GM12892 (cell line): Measurements from ENCODE around the gene PNPLA8.
"Not testable (repeated sequence)": the region's sequence is repeated elsewhere in the genome, so short reads cannot be mapped to it uniquely, and the experiment has no call there.

Source experiments
- DNase-seq: peaks from one replicate; pipeline ENCODE4 v3.0.0; 2011; ENCODE audit not compliant: insufficient read length
- FAIRE-seq: peaks from 2 replicates; lab custom pipeline; 2011; peaks lifted over from hg19 to GRCh38; lab: Jason Lieb, UNC
- POLR2A ChIP-seq: IDR thresholded peaks from 2 replicates; pipeline ENCODE4 v1.6.1; 2011; ENCODE audit warnings: low read depth, low read length, control low read depth
- POLR2AphosphoS5 ChIP-seq: IDR thresholded peaks from 2 replicates; pipeline ENCODE4 v1.6.1; 2011; ENCODE audit warnings: low read depth, low read length, control low read depth
- TAF1 ChIP-seq: IDR thresholded peaks from 2 replicates; pipeline ENCODE4 v1.6.1; 2011; ENCODE audit warnings: low read depth, mild to moderate bottlenecking, control low read depth, low read length, borderline replicate concordance

The PNPLA8 gene

GRCh38 chr7:108525327-108525984 lies 479 bp downstream of the PNPLA8 start:
- TF ChIP-seq TAF1 (no peak), POLR2AphosphoS5 (no peak), POLR2A (no peak)
- DNase-seq (no peak), FAIRE-seq (no peak)

DNA sequence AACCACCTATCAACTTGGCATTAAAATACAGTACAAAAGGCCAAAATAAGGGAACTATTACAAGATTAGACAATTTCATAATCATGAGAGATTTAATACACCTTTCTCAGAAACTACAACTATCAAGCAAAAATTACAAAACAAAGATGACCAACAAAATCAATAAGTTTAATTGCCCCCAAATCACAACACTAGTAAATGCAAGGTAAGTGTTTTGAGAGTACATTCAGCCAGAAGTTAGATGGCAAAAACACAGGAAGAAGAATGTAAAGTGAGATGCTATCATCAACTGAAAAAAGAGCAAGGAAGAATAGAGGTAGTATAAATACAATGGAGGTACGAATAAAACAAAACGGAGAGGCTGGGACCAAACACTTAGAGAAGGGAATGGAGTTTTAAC lies 3.2 kb downstream of the PNPLA8 start:
- no peak for TF ChIP-seq POLR2AphosphoS5
- TF ChIP-seq POLR2A, result no peak
- TF ChIP-seq TAF1, result no peak
- FAIRE-seq (no peak), DNase-seq (no peak)

GRCh38 chr7:108517951-108518350 lies 8.0 kb downstream of the PNPLA8 start:
- no peak for TF ChIP-seq POLR2A
- TF ChIP-seq TAF1, result no peak
- no peak for TF ChIP-seq POLR2AphosphoS5
- DNase-seq, result no peak
- no peak for FAIRE-seq

GRCh38 chr7:108515630-108516029 lies 10.3 kb downstream of the PNPLA8 start:
- no peak for TF ChIP-seq POLR2A
- no peak for TF ChIP-seq POLR2AphosphoS5
- no peak for TF ChIP-seq TAF1
- DNase-seq (no peak), FAIRE-seq (no peak)

DNA sequence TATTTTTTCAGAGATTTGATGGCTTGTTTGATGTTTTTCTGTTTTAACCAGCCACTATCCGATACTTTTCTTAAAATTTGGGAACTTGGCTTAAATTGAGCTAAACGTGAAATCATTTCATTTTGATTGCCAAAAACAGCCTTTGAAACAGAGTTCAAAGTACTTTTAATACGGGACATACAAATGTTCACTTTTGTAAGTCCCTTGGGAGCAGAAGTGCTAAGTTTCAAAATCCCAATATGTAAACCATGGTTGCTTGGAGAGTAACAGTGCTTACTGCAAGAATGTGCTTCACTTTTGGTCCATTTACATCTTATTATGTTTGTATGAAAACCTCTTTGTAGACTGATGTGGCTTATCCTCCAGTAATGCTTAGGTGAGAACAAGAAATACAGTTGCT lies 10.9 kb downstream of the PNPLA8 start:
- no peak for TF ChIP-seq POLR2AphosphoS5
- TF ChIP-seq POLR2A, result no peak
- no peak for TF ChIP-seq TAF1
- FAIRE-seq, result no peak
- DNase-seq, result no peak

- FAIRE-seq (peak; percentile 68), DNase-seq (no peak)
- no peak for TF ChIP-seq TAF1
Observed at GRCh38 chr7:108511939-108512338, 14.0 kb downstream of the PNPLA8 start.

DNA sequence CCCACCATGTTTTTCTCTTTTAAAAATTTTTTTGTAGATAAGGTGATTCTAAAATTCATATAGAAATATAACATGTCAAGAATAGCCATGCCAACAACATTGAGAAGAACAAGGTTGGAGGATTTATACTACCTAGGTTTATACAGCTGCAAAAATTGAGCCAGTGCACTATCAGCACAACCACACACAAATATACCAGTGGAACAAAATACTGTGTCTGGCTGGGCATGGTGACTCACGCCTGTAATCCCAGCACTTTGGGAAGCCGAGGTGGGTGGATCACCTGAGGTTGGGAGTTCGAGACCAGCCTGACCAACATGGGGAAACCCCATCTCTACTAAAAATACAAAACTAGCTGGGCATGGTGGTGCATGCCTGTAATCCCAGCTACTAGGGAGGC lies 21.4 kb downstream of the PNPLA8 start:
- FAIRE-seq, DNase-seq: not testable (repeated sequence)

- no peak for TF ChIP-seq POLR2A
- no peak for TF ChIP-seq TAF1
- TF ChIP-seq POLR2AphosphoS5, result no peak
- FAIRE-seq, result no peak
- DNase-seq, result no peak
Observed at GRCh38 chr7:108503112-108504026, 22.6 kb downstream of the PNPLA8 start.

DNA sequence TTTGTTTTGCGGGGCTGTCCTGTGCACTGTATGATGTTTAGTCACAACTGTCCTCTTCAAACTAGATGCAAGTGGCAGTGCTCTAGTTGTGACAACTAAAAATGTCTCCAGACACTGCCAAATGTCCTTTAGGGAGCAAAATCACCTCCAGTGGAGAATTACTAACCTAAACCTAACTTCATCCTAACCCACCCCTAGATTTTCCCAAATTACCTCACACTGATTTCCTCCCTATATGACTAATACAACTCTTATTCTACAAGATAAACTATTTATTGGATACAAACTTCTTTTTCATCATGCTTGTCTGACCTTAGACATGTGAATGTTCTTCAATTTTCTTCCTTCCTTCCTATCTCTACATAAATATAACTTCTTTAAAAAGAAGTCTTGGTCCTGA lies 26.4 kb downstream of the PNPLA8 start:
- TF ChIP-seq TAF1 (no peak), POLR2AphosphoS5 (no peak), POLR2A (no peak)
- FAIRE-seq (no peak), DNase-seq (no peak)

GRCh38 chr7:108498481-108498880 lies 27.5 kb downstream of the PNPLA8 start:
- TF ChIP-seq TAF1, result no peak
- TF ChIP-seq POLR2A, result no peak
- TF ChIP-seq POLR2AphosphoS5, result no peak
- FAIRE-seq, result no peak
- DNase-seq, result no peak

DNA sequence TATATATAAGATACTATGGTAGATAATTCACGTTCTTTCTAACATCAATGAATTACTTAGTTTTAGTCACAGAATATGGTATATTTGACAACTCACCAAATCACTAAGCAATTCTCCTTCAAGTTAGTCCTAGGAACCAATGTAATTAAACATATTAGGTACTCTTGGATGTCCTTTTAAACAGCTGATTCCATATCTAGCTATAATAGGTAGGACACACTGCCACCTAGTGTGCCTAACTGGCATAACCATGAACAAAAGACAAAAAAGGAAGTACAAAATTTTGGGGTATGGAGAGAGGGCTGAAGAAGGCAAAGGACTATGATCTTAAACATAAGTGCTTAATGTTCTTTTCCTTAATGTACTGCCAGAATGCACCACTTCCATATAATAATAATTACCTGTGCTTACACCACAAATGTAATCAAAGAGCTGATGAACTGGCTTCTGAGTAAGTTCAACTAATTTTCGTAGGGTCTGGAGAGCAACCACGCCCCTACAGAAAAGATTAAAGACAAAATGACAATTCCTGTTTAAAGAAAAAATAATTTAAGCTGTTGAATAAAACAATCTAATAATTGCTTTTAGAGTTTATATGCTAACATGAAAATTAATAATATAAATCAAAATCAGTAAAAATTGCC lies 28.7 kb downstream of the PNPLA8 start:
- DNase-seq (no peak), FAIRE-seq (peak; percentile 92)
- TF ChIP-seq POLR2A (no peak), TAF1 (no peak), POLR2AphosphoS5 (no peak)
